ENCODE results near the gene LRRC49.
"Not testable (repeated sequence)": the region's sequence is repeated elsewhere in the genome, so short reads cannot be mapped to it uniquely, and the experiment has no call there.

Gene LRRC49

GRCh38 chr15:70922119-70922518 is 29.5 kb downstream of the LRRC49 start:
- in situ Hi-C loops (cut with HindIII; ENCODE audit: low sequenced_read_pairs), result no loop called here

GRCh38 chr15:70923311-70924080 is 30.9 kb downstream of the LRRC49 start:
- in situ Hi-C loops (cut with HindIII; ENCODE audit: low sequenced_read_pairs), result no loop called here

- in situ Hi-C loops (cut with HindIII; ENCODE audit: low sequenced_read_pairs), result not testable (repeated sequence)
These were observed 34.3 kb downstream of the LRRC49 start for GRCh38 chr15:70926914-70927313.

GRCh38 chr15:70931821-70932220 is 39.2 kb downstream of the LRRC49 start:
- in situ Hi-C loops (cut with HindIII; ENCODE audit: low sequenced_read_pairs), result no loop called here

- in situ Hi-C loops (cut with HindIII; ENCODE audit: low sequenced_read_pairs), result no loop called here
These were observed 39.8 kb downstream of the LRRC49 start for GRCh38 chr15:70932397-70932796.

- in situ Hi-C loops (cut with HindIII; ENCODE audit: low sequenced_read_pairs), result no loop called here
These were observed 40.8 kb downstream of the LRRC49 start for GRCh38 chr15:70933411-70933810.

- in situ Hi-C loops (cut with HindIII; ENCODE audit: low sequenced_read_pairs), result no loop called here
These were observed 43.0 kb downstream of the LRRC49 start for GRCh38 chr15:70935631-70936030.

- in situ Hi-C loops (cut with HindIII; ENCODE audit: low sequenced_read_pairs), result no loop called here
These were observed 43.7 kb downstream of the LRRC49 start for GRCh38 chr15:70936326-70936725.

GRCh38 chr15:70943285-70943684 is 50.7 kb downstream of the LRRC49 start:
- in situ Hi-C loops (cut with HindIII; ENCODE audit: low sequenced_read_pairs), result not testable (repeated sequence)

GRCh38 chr15:70947351-70948335 is 55.0 kb downstream of the LRRC49 start:
- in situ Hi-C loops (cut with HindIII; ENCODE audit: low sequenced_read_pairs), result no loop called here

- in situ Hi-C loops (cut with HindIII; ENCODE audit: low sequenced_read_pairs), result no loop called here
These were observed 58.3 kb downstream of the LRRC49 start for GRCh38 chr15:70950953-70951352.

- in situ Hi-C loops (cut with HindIII; ENCODE audit: low sequenced_read_pairs), result no loop called here
These were observed 61.5 kb downstream of the LRRC49 start for GRCh38 chr15:70954171-70954570.

GRCh38 chr15:70954733-70955132 is 62.1 kb downstream of the LRRC49 start:
- in situ Hi-C loops (cut with HindIII; ENCODE audit: low sequenced_read_pairs), result no loop called here

GRCh38 chr15:70955151-70955550 is 62.5 kb downstream of the LRRC49 start:
- in situ Hi-C loops (cut with HindIII; ENCODE audit: low sequenced_read_pairs), result no loop called here

- in situ Hi-C loops (cut with HindIII; ENCODE audit: low sequenced_read_pairs), result no loop called here
These were observed 63.8 kb downstream of the LRRC49 start for GRCh38 chr15:70956201-70956995.

- in situ Hi-C loops (cut with HindIII; ENCODE audit: low sequenced_read_pairs), result no loop called here
These were observed 69.5 kb downstream of the LRRC49 start for GRCh38 chr15:70962084-70962483.

GRCh38 chr15:70963199-70963598 is 70.6 kb downstream of the LRRC49 start:
- in situ Hi-C loops (cut with HindIII; ENCODE audit: low sequenced_read_pairs), result no loop called here

GRCh38 chr15:70964058-70964457 is 71.4 kb downstream of the LRRC49 start:
- in situ Hi-C loops (cut with HindIII; ENCODE audit: low sequenced_read_pairs), result no loop called here

GRCh38 chr15:70964686-70965085 is 72.1 kb downstream of the LRRC49 start:
- in situ Hi-C loops (cut with HindIII; ENCODE audit: low sequenced_read_pairs), result no loop called here

- in situ Hi-C loops (cut with HindIII; ENCODE audit: low sequenced_read_pairs), result no loop called here
These were observed 75.0 kb downstream of the LRRC49 start for GRCh38 chr15:70967646-70968045.

Measured in endothelial cell of hepatic sinusoid (primary cell).